ENCODE results near the gene ADGRA1.
A peak's percentile ranks its signal among the peaks of the same experiment; 100 is the strongest.

The ADGRA1 gene

DNA sequence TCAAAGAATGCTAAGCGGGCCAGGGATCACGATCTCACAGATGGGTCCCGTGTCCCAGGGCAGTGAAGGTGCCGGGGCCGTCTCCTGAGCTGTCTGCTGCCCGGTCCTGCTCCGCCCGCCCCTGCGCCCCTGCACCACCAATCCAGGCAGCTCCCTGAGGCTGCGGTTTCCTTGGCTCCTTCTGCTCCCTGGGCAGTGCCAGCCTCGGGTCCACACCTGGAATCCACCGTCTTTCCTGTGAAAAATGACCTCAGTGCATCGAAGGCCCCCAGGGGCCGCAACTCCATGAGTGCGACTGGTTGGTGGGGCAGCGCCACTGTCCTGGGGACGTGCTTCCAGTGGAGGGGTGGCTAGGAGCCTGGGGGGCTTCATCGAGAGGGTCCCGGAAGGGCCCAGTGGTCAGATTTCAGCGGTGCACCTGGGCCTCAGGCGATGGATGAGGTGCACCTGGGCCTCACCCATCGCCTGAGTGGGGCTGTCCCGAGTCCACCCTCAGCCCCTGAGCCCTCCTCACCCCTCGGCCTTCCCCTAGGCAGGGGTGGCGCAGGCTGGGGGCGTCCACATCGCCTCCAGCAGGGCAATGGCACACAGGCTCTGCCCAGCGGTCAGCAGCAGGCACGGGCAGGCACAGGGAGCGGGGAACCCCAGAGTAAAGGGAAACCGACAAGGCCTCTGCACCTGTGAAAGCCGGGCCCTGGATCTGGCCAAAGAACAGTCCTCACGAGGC is 27.2 kb downstream of the ADGRA1 start:
- no peak for DNase-seq

- DNase-seq: no peak
Observed at GRCh38 chr10:133115453-133115842, 27.7 kb downstream of the ADGRA1 start.

DNA sequence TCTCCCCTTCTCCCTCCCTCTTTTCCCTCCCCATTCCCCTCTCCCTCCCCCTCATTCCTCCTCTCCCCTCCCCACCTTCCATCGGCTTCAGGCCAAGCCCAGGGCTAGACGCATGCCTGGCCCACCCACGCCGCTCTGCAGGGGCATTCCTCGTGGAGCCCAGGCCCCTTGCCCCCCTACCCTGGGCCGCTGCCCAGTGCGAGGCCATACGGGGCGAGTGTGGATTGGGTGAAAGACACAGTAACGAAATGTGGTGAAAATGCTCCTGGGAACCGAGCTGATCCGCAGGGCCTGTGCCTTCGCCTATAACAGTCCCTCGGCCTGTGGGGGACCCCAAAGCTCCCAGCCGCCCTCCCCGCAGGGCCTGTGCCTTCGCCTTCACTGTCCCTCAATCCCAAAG is 28.3 kb downstream of the ADGRA1 start:
- no peak for DNase-seq

- DNase-seq: no peak
Observed at GRCh38 chr10:133116455-133116854, 28.7 kb downstream of the ADGRA1 start.

- DNase-seq: no peak
Observed at GRCh38 chr10:133117036-133117687, 29.4 kb downstream of the ADGRA1 start.

DNA sequence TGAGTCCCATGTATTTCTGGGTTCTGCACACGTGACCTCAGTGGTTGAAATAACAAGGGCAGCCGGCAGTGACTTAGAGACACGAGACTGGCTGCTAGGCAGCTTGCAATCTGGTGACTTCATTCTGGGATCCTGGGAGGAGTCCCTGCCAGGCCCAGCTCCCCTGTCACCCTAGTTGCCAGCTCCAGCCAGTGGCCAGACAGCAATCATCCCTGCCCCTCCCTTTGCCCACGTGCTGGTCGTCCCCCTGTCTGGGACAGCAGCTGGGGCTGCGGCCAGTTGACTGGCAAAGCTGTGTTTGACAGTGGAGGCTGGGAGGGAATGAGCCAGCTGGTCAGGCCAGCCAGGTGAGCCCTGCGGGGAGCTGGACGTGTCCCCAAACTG is 30.0 kb downstream of the ADGRA1 start:
- no peak for DNase-seq

GRCh38 chr10:133121479-133121878 is 33.8 kb downstream of the ADGRA1 start:
- DNase-seq: no peak

GRCh38 chr10:133122171-133122935 is 34.6 kb downstream of the ADGRA1 start:
- DNase-seq: no peak

DNA sequence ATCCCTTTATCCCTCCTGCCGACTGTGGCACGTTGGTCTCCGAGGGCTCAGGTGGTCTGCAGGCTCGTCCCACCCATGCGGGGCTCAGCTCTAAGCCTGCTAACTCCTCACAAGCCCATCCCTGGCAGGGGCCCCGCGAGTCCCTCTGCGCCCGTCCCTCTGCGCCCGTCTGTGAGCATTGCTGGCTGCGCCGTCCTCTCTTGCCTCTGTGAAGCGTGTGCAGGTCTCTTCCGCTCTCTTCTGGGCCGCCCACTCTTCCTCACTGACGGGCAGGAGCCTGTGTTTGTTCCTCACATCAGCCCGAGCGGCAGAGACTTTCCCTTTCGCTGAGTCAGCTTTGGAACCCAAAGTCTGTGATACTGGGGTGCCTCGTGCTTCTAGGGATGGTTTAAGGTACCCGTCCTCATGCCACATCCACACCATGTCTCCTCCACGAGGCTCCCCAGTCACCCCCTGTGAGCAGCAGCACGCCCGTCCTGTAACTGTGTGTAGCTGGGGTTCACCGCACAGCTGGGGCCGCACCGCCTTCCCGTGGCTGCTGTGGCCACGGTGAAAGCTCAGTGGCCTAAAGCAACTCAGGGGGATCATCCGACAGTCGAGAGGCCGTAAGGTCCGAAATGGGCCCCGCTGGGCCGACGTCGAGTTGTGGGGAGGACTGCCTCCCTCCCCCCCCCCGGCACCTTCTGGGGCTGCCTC is 35.5 kb downstream of the ADGRA1 start:
- no peak for DNase-seq

DNA sequence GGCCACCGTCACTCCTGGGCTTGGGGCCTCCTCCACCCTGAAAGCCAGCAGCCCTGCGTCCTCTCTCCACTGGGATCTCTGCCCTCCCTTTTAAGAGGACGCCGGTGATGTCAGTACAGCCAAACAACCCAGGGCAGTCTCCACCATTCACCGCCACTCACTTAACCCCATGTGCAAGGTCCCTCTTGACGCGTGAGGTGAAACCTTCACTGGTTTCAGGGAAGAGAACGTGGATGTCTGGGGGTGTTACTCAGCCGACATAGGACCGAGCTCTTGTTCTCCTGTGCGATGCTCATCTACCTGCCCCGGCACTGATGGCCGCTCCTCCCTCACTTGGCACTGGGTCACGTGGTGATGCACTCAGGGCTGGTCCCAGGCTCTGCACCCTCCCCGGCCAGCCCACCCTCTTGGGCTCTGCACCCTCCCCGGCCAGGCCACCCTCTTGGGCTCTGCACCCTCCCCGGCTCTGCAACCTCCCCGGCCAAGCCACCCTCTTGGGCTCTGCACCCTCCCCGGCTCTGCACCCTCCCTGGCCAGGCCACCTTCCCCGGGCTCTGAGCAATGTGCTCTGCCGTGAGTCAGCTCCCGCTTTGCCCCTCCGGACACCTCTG is 36.1 kb downstream of the ADGRA1 start:
- no peak for DNase-seq

DNA sequence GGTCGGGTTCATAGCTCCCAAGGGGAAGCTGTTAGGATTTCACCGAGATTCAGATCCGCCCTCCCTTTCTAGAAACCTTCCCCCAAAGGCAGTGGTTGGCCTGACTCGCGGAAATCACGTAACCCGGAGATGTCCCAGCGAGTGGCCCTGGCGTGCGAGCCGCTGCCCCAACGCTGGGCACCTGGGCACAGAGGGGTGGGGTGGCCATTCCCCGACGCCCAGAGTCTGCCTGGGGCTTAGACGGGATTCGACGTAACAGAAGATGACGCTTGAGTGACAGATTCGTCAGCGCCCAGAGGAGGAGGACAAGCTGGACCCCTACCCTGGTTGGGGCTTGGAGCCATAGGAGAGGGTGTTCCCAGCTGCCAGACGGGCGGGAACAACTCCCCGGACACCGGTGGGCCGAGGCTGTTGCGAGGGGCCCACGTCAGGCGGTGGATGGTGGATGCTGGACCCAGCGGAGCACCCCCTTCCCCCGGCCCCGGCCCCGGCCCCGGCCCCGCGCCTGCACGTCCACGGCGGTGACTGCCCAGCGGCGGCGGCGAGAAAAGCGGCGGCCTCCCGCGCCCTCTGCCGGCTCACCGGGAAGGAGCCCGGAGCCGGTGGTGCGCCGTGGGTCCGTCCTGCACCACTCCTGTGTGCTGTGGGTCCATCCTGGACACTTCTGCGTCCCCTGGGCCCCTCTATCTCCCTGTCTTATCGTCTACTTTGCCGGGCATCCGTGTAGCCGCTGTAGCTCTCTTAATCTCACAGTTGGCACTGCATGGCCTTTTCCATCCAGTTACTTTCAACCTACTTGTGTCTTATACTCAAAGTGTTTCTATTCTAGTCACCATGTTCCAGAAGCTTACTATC is 36.9 kb downstream of the ADGRA1 start:
- peak; percentile 54 for DNase-seq

DNA sequence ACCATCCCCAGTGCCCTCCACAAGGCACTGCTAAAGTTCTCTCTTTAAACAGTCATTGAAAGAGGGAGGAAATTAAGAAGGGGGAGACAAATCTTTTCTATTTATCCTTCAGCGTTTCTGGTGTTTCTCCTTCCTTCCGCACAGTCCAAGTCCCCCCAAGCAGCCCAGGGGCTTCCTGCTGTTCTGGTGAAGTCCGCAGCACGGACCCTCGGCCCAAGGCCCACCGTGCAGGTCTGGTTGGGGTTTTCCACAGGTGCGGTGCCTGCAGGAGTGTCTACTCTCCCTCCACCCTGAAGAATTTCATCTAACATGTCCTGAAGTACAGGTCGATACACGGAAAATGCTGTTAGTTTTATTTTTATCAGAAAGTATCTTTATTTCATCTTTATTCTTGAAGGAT is 38.2 kb downstream of the ADGRA1 start:
- DNase-seq: no peak

- no peak for DNase-seq
Observed at GRCh38 chr10:133126431-133127290, 38.9 kb downstream of the ADGRA1 start.

DNA sequence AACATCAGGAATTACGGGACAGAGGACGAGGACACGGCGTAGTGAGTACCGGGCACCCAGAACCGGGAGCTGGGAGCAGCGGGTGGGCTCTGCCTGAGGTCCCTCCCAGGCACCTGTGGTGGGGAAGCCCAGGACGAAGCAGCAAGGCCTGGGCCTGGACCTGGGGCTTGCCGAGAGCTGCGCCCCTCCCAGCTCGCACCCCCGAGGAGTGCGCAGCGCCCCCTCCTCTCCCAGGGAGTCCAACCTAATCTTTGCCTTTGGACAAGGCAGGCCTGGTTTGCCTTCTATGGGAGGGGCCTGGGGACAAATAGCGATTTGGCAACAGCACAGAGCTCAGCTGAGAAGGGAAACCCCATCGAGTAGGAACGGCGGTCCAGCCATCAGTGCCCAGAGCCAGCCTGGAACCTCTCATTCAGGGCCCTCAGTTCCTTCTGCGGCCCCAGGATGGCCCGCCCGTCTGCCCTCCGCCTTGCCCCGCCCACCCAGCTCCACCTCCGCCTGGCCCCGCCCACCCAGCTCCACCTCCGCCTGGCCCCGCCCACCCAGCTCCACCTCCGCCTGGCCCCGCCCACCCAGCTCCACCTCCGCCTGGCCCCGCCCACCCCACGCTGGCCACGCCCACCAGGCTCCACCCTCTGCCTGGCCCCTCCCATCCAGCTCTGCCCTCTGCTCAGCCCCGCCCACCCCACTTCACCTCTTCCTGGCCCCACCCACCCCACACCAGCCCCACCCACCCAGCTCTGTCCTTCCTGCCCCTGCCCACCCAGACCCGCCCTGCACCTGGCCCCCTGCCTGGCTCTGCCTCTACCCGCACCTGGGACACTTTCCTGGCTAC is 39.8 kb downstream of the ADGRA1 start:
- DNase-seq: no peak

DNA sequence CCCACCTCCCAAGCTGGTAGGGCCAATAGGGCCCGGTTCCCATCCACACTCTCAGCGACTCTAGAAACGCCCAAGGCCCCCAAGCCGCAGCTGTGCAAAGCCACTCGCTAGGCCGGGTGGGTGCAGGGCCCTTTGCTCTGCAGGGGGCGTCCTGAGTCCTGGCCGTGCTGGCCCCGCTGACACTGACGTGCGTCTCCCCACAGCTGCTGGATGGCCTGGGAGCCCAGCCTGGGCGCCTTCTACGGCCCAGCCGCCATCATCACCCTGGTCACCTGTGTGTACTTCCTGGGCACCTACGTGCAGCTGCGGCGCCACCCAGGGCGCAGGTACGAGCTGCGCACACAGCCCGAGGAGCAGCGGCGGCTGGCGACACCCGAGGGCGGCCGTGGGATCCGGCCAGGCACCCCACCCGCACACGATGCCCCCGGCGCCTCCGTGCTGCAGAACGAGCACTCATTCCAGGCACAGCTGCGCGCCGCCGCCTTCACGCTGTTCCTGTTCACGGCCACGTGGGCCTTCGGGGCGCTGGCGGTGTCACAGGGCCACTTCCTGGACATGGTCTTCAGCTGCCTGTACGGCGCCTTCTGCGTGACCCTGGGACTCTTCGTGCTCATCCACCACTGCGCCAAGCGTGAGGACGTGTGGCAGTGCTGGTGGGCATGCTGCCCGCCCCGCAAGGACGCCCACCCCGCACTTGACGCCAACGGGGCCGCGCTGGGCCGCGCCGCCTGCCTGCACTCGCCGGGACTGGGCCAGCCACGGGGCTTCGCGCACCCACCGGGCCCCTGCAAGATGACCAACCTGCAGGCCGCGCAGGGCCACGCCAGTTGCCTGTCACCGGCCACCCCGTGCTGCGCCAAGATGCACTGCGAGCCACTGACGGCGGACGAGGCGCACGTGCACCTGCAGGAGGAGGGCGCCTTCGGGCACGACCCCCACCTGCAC is 40.7 kb downstream of the ADGRA1 start:
- DNase-seq: no peak

DNA sequence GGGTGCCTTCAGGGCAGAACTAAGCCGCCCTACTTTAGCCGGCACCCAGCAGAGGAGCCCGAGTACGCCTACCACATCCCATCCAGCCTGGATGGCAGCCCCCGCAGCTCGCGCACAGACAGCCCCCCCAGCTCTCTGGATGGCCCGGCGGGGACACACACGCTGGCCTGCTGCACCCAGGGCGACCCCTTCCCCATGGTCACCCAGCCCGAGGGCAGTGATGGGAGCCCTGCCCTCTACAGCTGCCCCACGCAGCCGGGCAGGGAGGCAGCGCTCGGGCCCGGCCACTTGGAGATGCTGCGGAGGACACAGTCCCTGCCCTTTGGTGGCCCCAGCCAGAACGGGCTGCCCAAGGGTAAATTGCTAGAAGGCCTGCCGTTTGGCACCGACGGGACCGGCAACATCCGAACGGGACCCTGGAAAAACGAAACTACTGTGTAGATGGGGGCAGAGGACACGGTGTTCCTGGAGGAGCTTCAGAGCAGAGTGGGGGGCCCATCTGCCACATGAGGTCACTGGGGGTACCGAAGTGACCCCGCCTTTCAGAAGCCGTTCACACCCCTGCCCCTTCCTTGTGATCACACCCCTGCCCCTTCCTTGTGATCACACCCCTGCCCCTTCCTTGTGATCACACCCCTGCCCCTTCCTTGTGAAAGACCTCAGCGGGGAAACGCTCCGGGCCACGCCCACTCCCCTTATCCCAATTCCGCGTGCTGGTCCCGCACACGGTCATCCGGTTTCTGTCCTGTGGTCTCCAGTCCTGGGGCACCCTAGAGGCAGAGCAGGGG is 41.5 kb downstream of the ADGRA1 start:
- DNase-seq: no peak

DNA sequence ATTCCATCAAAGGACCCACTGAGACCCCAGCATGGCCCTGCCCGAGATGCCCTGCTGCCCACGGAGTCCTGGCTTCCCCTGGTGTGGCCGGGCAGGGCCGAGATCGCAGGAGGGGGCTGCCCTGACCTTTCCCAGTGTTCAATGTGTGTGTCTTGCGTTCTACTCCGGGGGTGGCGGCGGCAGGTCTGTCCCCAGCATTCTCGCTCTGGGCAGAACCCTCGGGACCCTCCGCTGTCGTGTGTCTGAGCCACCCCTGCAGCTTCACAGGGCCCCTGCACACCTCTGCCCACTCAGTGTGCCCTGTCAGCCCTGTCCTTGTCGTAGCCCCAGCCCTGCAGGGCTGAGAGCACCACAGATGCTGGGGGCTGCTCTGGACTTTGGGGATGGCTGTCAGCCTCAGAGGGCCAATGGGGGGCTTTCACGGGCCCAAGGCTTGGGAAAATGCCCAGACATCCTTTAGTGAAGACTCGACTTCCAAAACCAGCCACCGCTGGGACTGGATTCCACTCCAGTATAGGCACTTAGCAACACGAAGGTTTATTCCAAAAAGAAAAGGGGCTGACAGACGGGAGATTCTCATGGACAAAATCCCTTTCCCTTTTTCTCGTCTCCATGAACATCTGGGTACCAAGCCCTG is 42.3 kb downstream of the ADGRA1 start:
- DNase-seq: no peak
